Measurements from ENCODE around the gene CHMP6. TPM values are rescaled to one million over a fixed set of nuclear protein-coding genes. Genes with fewer than 3 reads are reported as not detected.
"Not testable (repeated sequence)": the region's sequence is repeated elsewhere in the genome, so short reads cannot be mapped to it uniquely, and the experiment has no call there.

Gene CHMP6
- total and polyA plus RNA-seq, 5 donors, result 18.4 to 24.6 (median 20.4) TPM

- H3K27ac ChIP-seq (ENCODE audit: low read length), result no peak overlapping the region
- no peaks in the 10 kb centered on the region for H3K9me3 ChIP-seq (ENCODE audit: control insufficient read depth, low read length)
- peak in 2 of 3 donors; percentile 50 to 56 for DNase-seq
- ATAC-seq, result no peak
- peaks cover 12% of the 10 kb centered on the region for H3K4me1 ChIP-seq (ENCODE audit: control insufficient read depth, insufficient read depth, low read length)
- intact Hi-C loops (cut with DNase I), result loop anchor here in 1 of 4 donors (5.0 kb wide), 1 partner anchor 69 kb away; no protein-coding TSS in a partner anchor
- H3K27me3 ChIP-seq (ENCODE audit: control insufficient read depth, insufficient read depth), result no peaks in the 10 kb centered on the region
- 54% methylated on average over 37 of the region's 37 CpGs for WGBS
- no peak overlapping the region for H3K4me3 ChIP-seq (ENCODE audit: low read length)
These were observed 36.2 kb downstream of the CHMP6 start for GRCh38 chr17:81027591-81028505.

DNA sequence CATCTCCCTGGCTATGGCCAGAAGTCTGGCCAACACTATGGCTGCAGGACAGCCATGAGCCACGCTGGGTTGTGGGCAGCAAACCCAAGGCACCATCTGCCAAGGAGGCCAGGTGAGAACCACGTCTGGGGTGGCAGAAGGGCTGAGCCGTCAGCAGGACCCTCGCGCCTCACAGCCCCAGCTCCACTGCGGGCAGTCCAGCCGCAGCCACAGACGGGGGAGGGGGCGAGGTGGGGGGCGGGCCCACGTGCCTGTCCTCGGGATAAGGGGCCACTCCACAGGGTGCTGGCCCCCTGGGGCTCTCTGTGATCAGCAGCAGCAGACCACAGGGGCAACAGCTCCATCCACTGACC lies 36.8 kb downstream of the CHMP6 start:
- no peak overlapping the region for H3K4me3 ChIP-seq (ENCODE audit: low read length)
- H3K27ac ChIP-seq (ENCODE audit: low read length), result no peak overlapping the region
- DNase-seq, result peak in 2 of 3 donors; percentile 38 to 40
- no peaks in the 10 kb centered on the region for H3K9me3 ChIP-seq (ENCODE audit: control insufficient read depth, low read length)
- ATAC-seq, result no peak
- intact Hi-C loops (cut with DNase I), result loop anchor here in 1 of 4 donors (5.0 kb wide), 1 partner anchor 69 kb away; no protein-coding TSS in a partner anchor
- 30% methylated on average over 12 of the region's 12 CpGs for WGBS
- no peaks in the 10 kb centered on the region for H3K27me3 ChIP-seq (ENCODE audit: control insufficient read depth, insufficient read depth)
- peaks cover 12% of the 10 kb centered on the region for H3K4me1 ChIP-seq (ENCODE audit: control insufficient read depth, insufficient read depth, low read length)

GRCh38 chr17:81029859-81030258 lies 38.2 kb downstream of the CHMP6 start:
- 92% methylated on average over 11 of the region's 11 CpGs for WGBS
- Histone ChIP-seq H3K4me3 (ENCODE audit: low read length) (no peak overlapping the region), H3K9me3 (ENCODE audit: control insufficient read depth, low read length) (no peaks in the 10 kb centered on the region), H3K27me3 (ENCODE audit: control insufficient read depth, insufficient read depth) (no peaks in the 10 kb centered on the region), H3K4me1 (ENCODE audit: control insufficient read depth, insufficient read depth, low read length) (peaks cover 12% of the 10 kb centered on the region), H3K27ac (ENCODE audit: low read length) (no peak overlapping the region)
- DNase-seq (peak in 2 of 3 donors; percentile 27 to 31), ATAC-seq (no peak)
- intact Hi-C loops (cut with DNase I), result loop anchor here in 1 of 4 donors (5.0 kb wide), 1 partner anchor 67 kb away; no protein-coding TSS in a partner anchor

- H3K27ac ChIP-seq (ENCODE audit: low read length); H3K4me3 ChIP-seq (ENCODE audit: low read length); H3K27me3 ChIP-seq (ENCODE audit: control insufficient read depth, insufficient read depth); ATAC-seq; intact Hi-C loops (cut with DNase I); H3K9me3 ChIP-seq (ENCODE audit: control insufficient read depth, low read length): not testable (repeated sequence)
- 95% methylated on average over 9 of the region's 9 CpGs for WGBS
- H3K4me1 ChIP-seq (ENCODE audit: control insufficient read depth, insufficient read depth, low read length), result peaks cover 12% of the 10 kb centered on the region
- peak in 2 of 3 donors; percentile 42 to 49 for DNase-seq
These were observed 38.7 kb downstream of the CHMP6 start for GRCh38 chr17:81030312-81030711.

- ATAC-seq, result peak; percentile 42 to 61
- Histone ChIP-seq H3K9me3 (ENCODE audit: control insufficient read depth, low read length) (no peaks in the 10 kb centered on the region), H3K27me3 (ENCODE audit: control insufficient read depth, insufficient read depth) (no peaks in the 10 kb centered on the region), H3K4me1 (ENCODE audit: control insufficient read depth, insufficient read depth, low read length) (peaks cover 12% of the 10 kb centered on the region), H3K4me3 (ENCODE audit: low read length) (no peak overlapping the region), H3K27ac (ENCODE audit: low read length) (peak overlapping the region; percentile 32)
- intact Hi-C loops (cut with DNase I), result no loop called here
- DNase-seq, result peak; percentile 57 to 81 (median 78)
- 46% methylated on average over 32 of the region's 32 CpGs for WGBS
These were observed 39.3 kb downstream of the CHMP6 start for GRCh38 chr17:81030741-81031565.

DNA sequence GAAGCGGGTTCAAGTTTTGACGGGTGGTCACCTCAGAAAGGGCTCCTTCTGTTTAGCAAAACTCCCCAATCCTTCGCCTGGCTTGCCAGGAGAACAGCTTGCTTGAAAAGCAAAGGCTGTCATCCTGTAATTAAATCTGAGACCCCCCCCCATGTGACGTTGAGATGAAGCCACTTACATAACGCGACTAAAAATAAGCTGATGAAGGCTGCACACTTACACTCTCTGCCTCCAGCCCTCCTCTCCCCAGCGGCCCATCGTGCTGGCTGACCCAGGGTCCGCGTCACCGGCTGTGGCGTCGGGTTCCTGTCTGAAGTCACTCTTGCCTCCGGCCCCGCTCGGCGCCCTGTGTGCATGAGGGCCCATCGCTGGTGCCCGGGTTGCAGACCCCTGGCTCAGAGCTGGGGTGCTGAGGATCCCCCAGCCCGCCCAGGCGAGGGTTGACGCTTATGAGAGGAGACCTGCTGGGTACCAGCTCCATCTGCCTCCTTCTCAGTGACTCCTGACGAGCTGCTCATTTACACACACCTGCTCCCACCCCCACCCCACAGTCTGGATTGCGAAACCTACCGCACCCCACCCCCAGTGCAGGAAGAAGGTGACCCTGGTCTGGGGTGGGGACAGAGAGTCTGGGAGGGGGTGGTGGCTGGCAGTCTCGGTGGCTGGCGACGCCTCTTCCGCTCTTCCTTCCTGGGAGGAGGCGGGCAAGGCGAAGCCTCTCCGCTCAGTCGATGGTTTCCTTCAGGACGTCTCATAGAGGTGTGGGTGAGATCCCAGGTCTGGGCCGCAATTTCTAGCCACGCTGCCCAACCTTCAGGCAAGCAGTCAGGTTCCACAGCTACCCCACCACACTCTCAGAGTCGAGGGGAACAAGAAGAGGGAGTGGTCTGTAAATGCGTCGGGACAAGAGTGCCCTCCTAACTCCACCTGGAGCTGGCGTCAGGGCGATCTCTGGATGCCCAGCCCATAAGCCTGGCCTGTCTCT lies 40.2 kb downstream of the CHMP6 start:
- Histone ChIP-seq H3K9me3 (ENCODE audit: control insufficient read depth, low read length) (no peaks in the 10 kb centered on the region), H3K4me1 (ENCODE audit: control insufficient read depth, insufficient read depth, low read length) (peaks cover 13% of the 10 kb centered on the region), H3K4me3 (ENCODE audit: low read length) (no peak overlapping the region), H3K27ac (ENCODE audit: low read length) (peak overlapping the region; percentile 32), H3K27me3 (ENCODE audit: control insufficient read depth, insufficient read depth) (no peaks in the 10 kb centered on the region)
- ATAC-seq (no peak), DNase-seq (peak in 2 of 3 donors; percentile 72 to 77)
- intact Hi-C loops (cut with DNase I), result no loop called here
- 60% methylated on average over 41 of the region's 41 CpGs for WGBS

- ATAC-seq (no peak), DNase-seq (peak in 2 of 3 donors; percentile 43 to 55)
- H3K9me3 ChIP-seq (ENCODE audit: control insufficient read depth, low read length), result no peaks in the 10 kb centered on the region
- intact Hi-C loops (cut with DNase I), result no loop called here
- 79% methylated on average over 34 of the region's 34 CpGs for WGBS
- H3K4me3 ChIP-seq (ENCODE audit: low read length), result no peak overlapping the region
- no peak overlapping the region for H3K27ac ChIP-seq (ENCODE audit: low read length)
- H3K27me3 ChIP-seq (ENCODE audit: control insufficient read depth, insufficient read depth), result no peaks in the 10 kb centered on the region
- H3K4me1 ChIP-seq (ENCODE audit: control insufficient read depth, insufficient read depth, low read length), result peaks cover 19% of the 10 kb centered on the region
These were observed 41.2 kb downstream of the CHMP6 start for GRCh38 chr17:81032641-81033480.

- H3K4me1 ChIP-seq (ENCODE audit: control insufficient read depth, insufficient read depth, low read length), result peaks cover 23% of the 10 kb centered on the region
- no peaks in the 10 kb centered on the region for H3K9me3 ChIP-seq (ENCODE audit: control insufficient read depth, low read length)
- no peaks in the 10 kb centered on the region for H3K27me3 ChIP-seq (ENCODE audit: control insufficient read depth, insufficient read depth)
- DNase-seq (peak in 2 of 3 donors; percentile 76 to 77), ATAC-seq (no peak)
- intact Hi-C loops (cut with DNase I), result no loop called here
- 24% methylated on average over 22 of the region's 22 CpGs for WGBS
- H3K4me3 ChIP-seq (ENCODE audit: low read length), result peak overlapping the region; percentile 83
- no peak overlapping the region for H3K27ac ChIP-seq (ENCODE audit: low read length)
These were observed 42.0 kb downstream of the CHMP6 start for GRCh38 chr17:81033535-81034167.

DNA sequence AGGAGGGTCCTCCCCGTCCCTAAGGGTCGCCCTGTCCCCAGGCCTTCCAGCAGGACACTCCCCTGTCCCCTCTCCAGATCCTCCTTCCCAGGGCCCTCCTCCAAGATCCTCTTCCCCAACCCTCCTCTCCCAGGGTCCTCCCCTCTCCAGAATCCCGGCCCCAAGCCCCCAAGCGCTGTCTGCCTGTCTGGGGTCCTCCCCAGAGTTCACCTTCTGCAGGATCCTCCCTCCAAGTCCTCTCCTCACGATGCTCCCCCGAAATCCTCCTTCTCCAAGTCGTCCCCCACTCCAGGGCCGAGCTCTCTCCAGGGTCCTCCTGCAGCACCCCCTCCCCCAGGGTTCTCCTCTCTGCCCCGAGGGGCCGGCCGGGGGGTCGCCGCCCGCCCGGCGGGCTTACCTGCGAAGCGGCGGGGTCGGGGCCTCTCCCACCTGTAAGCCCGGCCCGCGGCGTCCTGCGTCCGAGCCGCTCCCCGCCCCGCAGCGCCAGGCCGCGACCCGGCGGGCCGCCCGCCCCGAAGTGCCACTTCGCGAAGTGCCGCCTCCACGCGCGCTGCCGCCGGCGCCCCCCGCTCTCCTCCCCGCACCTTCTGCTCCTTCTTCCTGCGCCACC lies 42.6 kb downstream of the CHMP6 start:
- Histone ChIP-seq H3K4me1 (ENCODE audit: control insufficient read depth, insufficient read depth, low read length) (peaks cover 25% of the 10 kb centered on the region), H3K27ac (ENCODE audit: low read length) (no peak overlapping the region), H3K4me3 (ENCODE audit: low read length) (peak overlapping the region; percentile 83), H3K27me3 (ENCODE audit: control insufficient read depth, insufficient read depth) (no peaks in the 10 kb centered on the region), H3K9me3 (ENCODE audit: control insufficient read depth, low read length) (no peaks in the 10 kb centered on the region)
- intact Hi-C loops (cut with DNase I), result no loop called here
- peak; percentile 1 to 2 for ATAC-seq
- no peak for DNase-seq
- under 1% methylated on average over 48 of the region's 49 CpGs for WGBS

All from right cardiac atrium (tissue), 5 donors.